HepG2 (cell line): Measurements from ENCODE around the gene TMEM117. TPM values are rescaled to one million over a fixed set of nuclear protein-coding genes. Genes with fewer than 3 reads are reported as not detected.

Experiments used
- ATAC-seq: fragments of 200-7000 bp; cut with Tn5 transposase; 3 replicates; pipeline ENCODE4 v1.9.1; 2020; ENCODE audit warnings: mild to moderate bottlenecking, moderate library complexity
- BruUV-seq: library from RNA; stranded (reverse); fragments of 400-500 nt; replicated peaks from 2 replicates; lab custom pipeline; 2021; lab: Mats Ljungman, UMichigan
- CTCF ChIA-PET: fragments of 300-600 bp; formaldehyde crosslinking; extraction: SDS; loops from one replicate; lab custom pipeline; 2021; ENCODE audit warnings: low total read pairs, inconsistent platforms, low intra/inter-chr PET ratio; lab: Yijun Ruan, JAX
- POLR2A ChIA-PET: fragments of 350-600 bp; sonication (Branson Sonifier 250); formaldehyde crosslinking; loops from one replicate; lab custom pipeline; 2020; ENCODE audit warnings: antibody characterized with exemption, inconsistent platforms; lab: Yijun Ruan, JAX
- DNase-seq: peaks from one replicate; pipeline ENCODE4 v3.0.0-alpha.2; 2015; ENCODE audit warnings: low spot score
- FAIRE-seq: peaks from 3 replicates; lab custom pipeline; 2011; peaks lifted over from hg19 to GRCh38; lab: Jason Lieb, UNC
- H2AFZ ChIP-seq: one replicate; pipeline ENCODE4 v1.6.1; 2011; ENCODE audit warnings: low read length, inconsistent platforms
- H3K27ac ChIP-seq: fragments of 300-600 bp; 3 replicates; pipeline ENCODE4 v1.8.0; 2011; ENCODE audit warnings: mixed run types, mild to moderate bottlenecking, mixed read lengths, low read length, inconsistent platforms; ENCODE audit not compliant: insufficient read depth; ENCODE audit errors: extremely low read length
- H3K27me3 ChIP-seq, 2 experiments: fragments of 200-600 bp in 1 of 2; 2 replicates in 1 of 2; 3 replicates in 1 of 2; pipeline versions ENCODE4 v1.6.0 to v1.8.0; 2011; ENCODE audit warnings: low read length in 2 of 2, mild to moderate bottlenecking in 2 of 2, moderate library complexity in 2 of 2, inconsistent platforms in 1 of 2; ENCODE audit not compliant: insufficient read depth in 2 of 2, control insufficient read depth in 1 of 2
- H3K36me3 ChIP-seq, 2 experiments: fragments of 200-600 bp in 1 of 2; replicated peaks in 1 of 2; 2 replicates in 1 of 2; 3 replicates in 1 of 2; pipeline versions ENCODE4 v1.5.1 to v1.8.0; 2011; ENCODE audit warnings: low read length in 2 of 2, inconsistent platforms in 1 of 2; ENCODE audit not compliant: insufficient read depth in 2 of 2, control insufficient read depth in 1 of 2
- H3K4me1 ChIP-seq: 2 replicates; pipeline ENCODE4 v1.5.1; 2012; ENCODE audit warnings: low read length, inconsistent platforms; ENCODE audit not compliant: insufficient read depth
- H3K4me2 ChIP-seq: 2 replicates; pipeline ENCODE4 v1.6.0; 2011; ENCODE audit warnings: low read depth, low read length, inconsistent platforms
- H3K4me3 ChIP-seq, 3 experiments: fragments of 200-600 bp in 1 of 3; sonication (generic), shearing (Covaris generic) in 1 of 3; replicated peaks in 1 of 3; 2 replicates each; pipeline ENCODE4 v1.5.1; 2011 to 2016; ENCODE audit warnings: low read length in 3 of 3, inconsistent platforms in 2 of 3, low read depth in 2 of 3, mild to moderate bottlenecking in 2 of 3, control low read depth in 1 of 3, mixed read lengths in 1 of 3; ENCODE audit not compliant: insufficient read depth in 1 of 3
- H3K79me2 ChIP-seq: one replicate; pipeline ENCODE4 v1.6.1; 2011; ENCODE audit warnings: low read length, inconsistent platforms; ENCODE audit not compliant: insufficient read depth
- H3K9ac ChIP-seq: 2 replicates; pipeline ENCODE4 v1.6.0; 2011; ENCODE audit warnings: mild to moderate bottlenecking, low read depth, low read length, inconsistent platforms; ENCODE audit not compliant: insufficient read depth
- H3K9me3 ChIP-seq: 2 replicates; pipeline ENCODE4 v1.5.1; 2012; ENCODE audit warnings: mild to moderate bottlenecking, low read length
- H4K20me1 ChIP-seq: 2 replicates; pipeline ENCODE4 v1.6.0; 2011; ENCODE audit warnings: inconsistent platforms, mild to moderate bottlenecking, low read length, moderate library complexity; ENCODE audit not compliant: insufficient read depth
- ARHGAP35 ChIP-seq: sonication (generic); formaldehyde crosslinking; IDR thresholded peaks from 2 replicates; pipeline ENCODE4 v1.9.0; 2022; ENCODE audit warnings: mild to moderate bottlenecking, inconsistent platforms, moderate library complexity, missing genetic modification reagents, borderline replicate concordance
- IKZF1 ChIP-seq: fragments of 450-650 bp; IDR thresholded peaks from 2 replicates; pipeline ENCODE4 v1.7.1; 2016
- MATR3 ChIP-seq: sonication (generic); formaldehyde crosslinking; IDR thresholded peaks from 2 replicates; pipeline ENCODE4 v1.4.0; 2020; ENCODE audit warnings: missing genetic modification reagents
- RFXAP ChIP-seq: sonication (generic); formaldehyde crosslinking; IDR thresholded peaks from 2 replicates; pipeline ENCODE4 v1.4.0; 2020; ENCODE audit warnings: missing genetic modification reagents, borderline replicate concordance
- TP53 ChIP-seq: sonication (generic); formaldehyde crosslinking; conservative IDR thresholded peaks from 2 replicates; pipeline ENCODE4 v1.4.0; 2020; ENCODE audit warnings: missing genetic modification reagents
- ZFP90 ChIP-seq: sonication (generic); formaldehyde crosslinking; IDR thresholded peaks from 2 replicates; pipeline ENCODE4 v1.8.0; 2022; ENCODE audit warnings: missing genetic modification reagents, mild to moderate bottlenecking, inconsistent platforms, borderline replicate concordance
- ZMYM4 ChIP-seq: sonication (generic); formaldehyde crosslinking; IDR thresholded peaks from 2 replicates; pipeline ENCODE4 v1.8.1; 2023; ENCODE audit warnings: mild to moderate bottlenecking, missing genetic modification reagents
- ZNF292 ChIP-seq: sonication (generic); formaldehyde crosslinking; IDR thresholded peaks from 2 replicates; pipeline ENCODE4 v1.8.1; 2022; ENCODE audit warnings: mild to moderate bottlenecking, low read depth, missing genetic modification reagents, borderline replicate concordance
- ZNF850 ChIP-seq: sonication (generic); formaldehyde crosslinking; conservative IDR thresholded peaks from 2 replicates; pipeline ENCODE4 v1.9.0; 2021; ENCODE audit warnings: mild to moderate bottlenecking, missing genetic modification reagents
- ZSCAN9 ChIP-seq: IDR thresholded peaks from 2 replicates; pipeline ENCODE4 v1.6.1; 2016; ENCODE audit warnings: borderline replicate concordance
- WGBS: methylation state at CpG from one replicate; pipeline ENCODE4 v1.1.6; 2017; ENCODE audit warnings: low lambda C conversion rate; 5-methylcytosine and 5-hydroxymethylcytosine counted together
- in situ Hi-C: cut with HindIII; loops from 2 replicates; pipeline ENCODE4 v1.10.0; 2017; ENCODE audit warnings: low pct_unique_long_range_greater_than_20kb; ENCODE audit not compliant: extremely low pct_ligation_motif_present
- intact Hi-C: fragments of 100-400 bp; cut with micrococcal nuclease; formaldehyde crosslinking; loops from one replicate; pipeline ENCODE4 v1.10.0; 2022; ENCODE audit not compliant: unreplicated experiment
- polyA plus RNA-seq, 8 experiments: library from polyadenylated mRNA; depleted of rRNA in 3 of 8; stranded (reverse) in 7 of 8; unstranded in 1 of 8; fragments of >200 nt; fragmentation: Illumina TruSeq in 4 of 8; extraction: Trizol in 4 of 8; gene quantifications; 2 replicates each; pipeline versions ENCODE4 v1.2.1 to v1.2.3, GENCODE V29; 2011 to 2016; ENCODE audit warnings: low read depth in 4 of 8, missing spikeins in 1 of 8, mixed read lengths in 1 of 8; ENCODE audit not compliant: insufficient read depth in 1 of 8
- total RNA-seq, 5 experiments: library from RNA; depleted of rRNA; stranded (reverse); fragments of >200 nt; fragmentation: Illumina TruSeq; extraction: Trizol; gene quantifications; 2 replicates each; pipeline ENCODE4 v1.2.3, GENCODE V29; 2016; ENCODE audit warnings: low read depth in 1 of 5
- TF ChIP-seq, protein P1 (sequence below): sonication (generic); formaldehyde crosslinking; IDR thresholded peaks from 2 replicates; pipeline ENCODE4 v1.4.0; 2020; ENCODE audit warnings: missing genetic modification reagents
- TF ChIP-seq, protein P2 (sequence below): sonication (generic); formaldehyde crosslinking; IDR thresholded peaks from 2 replicates; pipeline ENCODE4 v1.8.1; 2023; ENCODE audit warnings: mild to moderate bottlenecking, moderate library complexity, missing genetic modification reagents
- TF ChIP-seq, protein P3 (sequence below): sonication (generic); formaldehyde crosslinking; IDR thresholded peaks from 2 replicates; pipeline ENCODE4 v1.5.0; 2020; ENCODE audit warnings: mild to moderate bottlenecking, missing genetic modification reagents, moderate library complexity
- TF ChIP-seq, protein P4 (sequence below): sonication (generic); formaldehyde crosslinking; IDR thresholded peaks from 2 replicates; pipeline ENCODE4 v1.5.1; 2020; ENCODE audit warnings: missing genetic modification reagents, mild to moderate bottlenecking, borderline replicate concordance

The TMEM117 gene
- total and polyA plus RNA-seq, 2 of the 13 experiments (the other 11 are each of a cell fraction or from before 2014, with no cell fraction given) = 2.8 to 8.5 TPM

DNA sequence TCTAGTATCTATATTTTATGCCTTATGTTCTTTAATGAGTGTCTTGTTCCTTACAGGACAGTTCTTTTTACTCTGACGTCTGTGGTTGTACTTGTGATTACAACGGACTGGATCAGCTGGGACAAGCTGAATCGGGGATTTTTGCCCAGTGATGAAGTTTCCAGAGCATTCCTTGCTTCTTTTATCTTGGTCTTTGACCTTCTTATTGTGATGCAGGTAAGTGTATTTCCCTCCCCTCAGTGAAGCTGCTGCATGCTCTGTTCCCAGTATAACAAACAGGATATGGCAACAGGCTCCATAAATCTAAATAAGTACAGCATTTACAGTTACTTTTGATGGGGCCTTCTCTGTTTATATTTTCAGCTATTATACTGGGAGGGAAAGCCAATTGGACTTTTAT is 463.6 kb downstream of the TMEM117 start:
- no peaks in the 10 kb centered on the region for H3K36me3 ChIP-seq
- FAIRE-seq (no peak), ATAC-seq (no peak)

More for the DNA sequence above, 463.6 kb downstream of the TMEM117 start:
- Histone ChIP-seq H3K4me2 (no peak overlapping the region), H3K9ac (no peak overlapping the region), H3K4me1 (peaks cover 17% of the 10 kb centered on the region), H3K4me3 (no peak overlapping the region), H3K9me3 (no peaks in the 10 kb centered on the region), H4K20me1 (no peaks in the 10 kb centered on the region), H2AFZ (no peak overlapping the region)
- no TSS peak for BruUV-seq
- CTCF ChIA-PET = no interaction called here
- TF ChIP-seq TP53 (CRISPR knock-in tag) (no peak), RFXAP (CRISPR knock-in tag) (no peak), ZFP90 (CRISPR knock-in tag) (no peak), ZMYM4 (CRISPR knock-in tag) (no peak), ZSCAN9 (no peak), ARHGAP35 (CRISPR knock-in tag) (no peak), ZNF850 (CRISPR knock-in tag) (no peak), ZNF292 (CRISPR knock-in tag) (no peak), IKZF1 (no peak), MATR3 (CRISPR knock-in tag) (no peak)
- TF ChIP-seq, protein P1, sequence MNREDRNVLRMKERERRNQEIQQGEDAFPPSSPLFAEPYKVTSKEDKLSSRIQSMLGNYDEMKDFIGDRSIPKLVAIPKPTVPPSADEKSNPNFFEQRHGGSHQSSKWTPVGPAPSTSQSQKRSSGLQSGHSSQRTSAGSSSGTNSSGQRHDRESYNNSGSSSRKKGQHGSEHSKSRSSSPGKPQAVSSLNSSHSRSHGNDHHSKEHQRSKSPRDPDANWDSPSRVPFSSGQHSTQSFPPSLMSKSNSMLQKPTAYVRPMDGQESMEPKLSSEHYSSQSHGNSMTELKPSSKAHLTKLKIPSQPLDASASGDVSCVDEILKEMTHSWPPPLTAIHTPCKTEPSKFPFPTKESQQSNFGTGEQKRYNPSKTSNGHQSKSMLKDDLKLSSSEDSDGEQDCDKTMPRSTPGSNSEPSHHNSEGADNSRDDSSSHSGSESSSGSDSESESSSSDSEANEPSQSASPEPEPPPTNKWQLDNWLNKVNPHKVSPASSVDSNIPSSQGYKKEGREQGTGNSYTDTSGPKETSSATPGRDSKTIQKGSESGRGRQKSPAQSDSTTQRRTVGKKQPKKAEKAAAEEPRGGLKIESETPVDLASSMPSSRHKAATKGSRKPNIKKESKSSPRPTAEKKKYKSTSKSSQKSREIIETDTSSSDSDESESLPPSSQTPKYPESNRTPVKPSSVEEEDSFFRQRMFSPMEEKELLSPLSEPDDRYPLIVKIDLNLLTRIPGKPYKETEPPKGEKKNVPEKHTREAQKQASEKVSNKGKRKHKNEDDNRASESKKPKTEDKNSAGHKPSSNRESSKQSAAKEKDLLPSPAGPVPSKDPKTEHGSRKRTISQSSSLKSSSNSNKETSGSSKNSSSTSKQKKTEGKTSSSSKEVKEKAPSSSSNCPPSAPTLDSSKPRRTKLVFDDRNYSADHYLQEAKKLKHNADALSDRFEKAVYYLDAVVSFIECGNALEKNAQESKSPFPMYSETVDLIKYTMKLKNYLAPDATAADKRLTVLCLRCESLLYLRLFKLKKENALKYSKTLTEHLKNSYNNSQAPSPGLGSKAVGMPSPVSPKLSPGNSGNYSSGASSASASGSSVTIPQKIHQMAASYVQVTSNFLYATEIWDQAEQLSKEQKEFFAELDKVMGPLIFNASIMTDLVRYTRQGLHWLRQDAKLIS = no peak
- TF ChIP-seq, protein P2, sequence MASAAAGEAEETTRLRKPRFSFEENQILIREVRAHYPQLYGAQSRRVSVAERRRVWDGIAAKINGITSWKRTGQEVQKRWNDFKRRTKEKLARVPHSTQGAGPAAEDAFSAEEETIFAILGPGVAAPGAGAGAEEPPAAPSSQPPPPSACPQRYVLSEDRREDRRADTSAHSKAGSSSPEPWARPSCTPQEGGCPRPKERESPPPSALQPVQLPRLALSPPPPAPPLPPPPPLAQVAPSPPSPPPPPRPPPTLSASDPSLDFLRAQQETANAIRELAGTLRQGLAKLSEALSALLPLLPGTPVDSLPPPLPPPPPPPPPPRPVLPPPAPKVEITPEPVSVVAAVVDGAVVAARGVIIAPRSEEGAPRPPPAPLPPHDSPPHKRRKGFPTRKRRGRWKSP (CRISPR knock-in tag) = no peak
- TF ChIP-seq, protein P3, sequence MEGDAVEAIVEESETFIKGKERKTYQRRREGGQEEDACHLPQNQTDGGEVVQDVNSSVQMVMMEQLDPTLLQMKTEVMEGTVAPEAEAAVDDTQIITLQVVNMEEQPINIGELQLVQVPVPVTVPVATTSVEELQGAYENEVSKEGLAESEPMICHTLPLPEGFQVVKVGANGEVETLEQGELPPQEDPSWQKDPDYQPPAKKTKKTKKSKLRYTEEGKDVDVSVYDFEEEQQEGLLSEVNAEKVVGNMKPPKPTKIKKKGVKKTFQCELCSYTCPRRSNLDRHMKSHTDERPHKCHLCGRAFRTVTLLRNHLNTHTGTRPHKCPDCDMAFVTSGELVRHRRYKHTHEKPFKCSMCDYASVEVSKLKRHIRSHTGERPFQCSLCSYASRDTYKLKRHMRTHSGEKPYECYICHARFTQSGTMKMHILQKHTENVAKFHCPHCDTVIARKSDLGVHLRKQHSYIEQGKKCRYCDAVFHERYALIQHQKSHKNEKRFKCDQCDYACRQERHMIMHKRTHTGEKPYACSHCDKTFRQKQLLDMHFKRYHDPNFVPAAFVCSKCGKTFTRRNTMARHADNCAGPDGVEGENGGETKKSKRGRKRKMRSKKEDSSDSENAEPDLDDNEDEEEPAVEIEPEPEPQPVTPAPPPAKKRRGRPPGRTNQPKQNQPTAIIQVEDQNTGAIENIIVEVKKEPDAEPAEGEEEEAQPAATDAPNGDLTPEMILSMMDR (CRISPR knock-in tag) = no peak
- TF ChIP-seq, protein P4, sequence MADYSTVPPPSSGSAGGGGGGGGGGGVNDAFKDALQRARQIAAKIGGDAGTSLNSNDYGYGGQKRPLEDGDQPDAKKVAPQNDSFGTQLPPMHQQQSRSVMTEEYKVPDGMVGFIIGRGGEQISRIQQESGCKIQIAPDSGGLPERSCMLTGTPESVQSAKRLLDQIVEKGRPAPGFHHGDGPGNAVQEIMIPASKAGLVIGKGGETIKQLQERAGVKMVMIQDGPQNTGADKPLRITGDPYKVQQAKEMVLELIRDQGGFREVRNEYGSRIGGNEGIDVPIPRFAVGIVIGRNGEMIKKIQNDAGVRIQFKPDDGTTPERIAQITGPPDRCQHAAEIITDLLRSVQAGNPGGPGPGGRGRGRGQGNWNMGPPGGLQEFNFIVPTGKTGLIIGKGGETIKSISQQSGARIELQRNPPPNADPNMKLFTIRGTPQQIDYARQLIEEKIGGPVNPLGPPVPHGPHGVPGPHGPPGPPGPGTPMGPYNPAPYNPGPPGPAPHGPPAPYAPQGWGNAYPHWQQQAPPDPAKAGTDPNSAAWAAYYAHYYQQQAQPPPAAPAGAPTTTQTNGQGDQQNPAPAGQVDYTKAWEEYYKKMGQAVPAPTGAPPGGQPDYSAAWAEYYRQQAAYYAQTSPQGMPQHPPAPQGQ (CRISPR knock-in tag) = no peak
- TF ChIP-seq, all 625 proteins: peak for 0
- Histone ChIP-seq H3K27me3 (no peaks in the 10 kb centered on the region), H3K27ac (no peak overlapping the region), H3K79me2 (no peaks in the 10 kb centered on the region)
- intact Hi-C loops = no loop called here
- in situ Hi-C loops = no loop called here
- POLR2A ChIA-PET = no interaction called here
- WGBS = 87% methylated on average over 3 of the region's 3 CpGs
- no peak for DNase-seq
